ENCODE data around the gene SHISA6.

SHISA6 gene

DNA sequence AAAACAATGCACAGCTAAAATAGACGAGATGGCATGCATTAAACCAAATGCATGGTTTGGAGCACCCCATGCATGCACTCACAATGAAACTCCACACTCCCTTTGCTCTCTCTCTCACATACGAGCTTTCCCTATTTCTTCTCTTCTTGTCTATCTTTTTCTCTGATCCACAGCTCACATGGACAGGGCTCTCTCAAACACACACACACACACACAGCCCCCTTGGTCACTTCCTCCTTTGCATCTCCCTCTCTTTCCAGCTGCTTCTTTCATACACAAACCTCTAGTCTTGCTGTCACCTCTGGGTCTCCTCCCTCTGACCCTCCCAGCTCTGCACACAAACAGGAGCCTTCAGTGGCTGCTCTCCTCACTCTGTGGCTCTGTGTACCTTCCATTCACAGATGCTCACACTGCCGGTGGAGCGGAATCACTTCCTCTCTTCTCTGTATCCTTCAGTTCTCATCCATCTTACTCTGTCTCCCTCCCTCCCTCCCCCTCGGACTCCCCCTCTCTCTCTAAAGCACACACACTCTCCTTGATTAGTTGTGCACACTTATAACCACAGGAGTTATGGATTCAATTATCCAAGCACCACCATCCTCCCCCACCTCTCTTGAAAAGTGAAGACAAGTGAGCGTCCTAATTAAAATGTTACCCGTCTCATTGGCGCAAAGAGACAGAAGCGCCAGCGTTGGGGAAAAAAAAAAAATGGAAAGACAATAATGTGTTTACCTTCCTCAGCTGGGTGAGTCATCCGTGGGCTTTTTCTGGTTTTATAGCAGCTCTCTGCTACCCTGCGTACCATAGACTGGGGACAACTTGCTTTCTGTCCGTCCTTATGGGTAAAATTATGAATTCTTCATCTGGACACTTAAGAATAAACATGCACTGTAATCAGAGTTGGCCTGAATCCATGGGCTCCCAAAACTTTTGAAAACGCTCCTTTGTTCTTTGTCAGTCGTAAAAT, 90.8 kb downstream of the SHISA6 start:
- H3K9me3 ChIP-seq: no peaks in the 10 kb centered on the region
- no peaks in the 10 kb centered on the region for H3K36me3 ChIP-seq
- H3K27me3 ChIP-seq: no peaks in the 10 kb centered on the region
- no peak for DNase-seq
- intact Hi-C loops (cut with DNase I; ENCODE audit: low total_unique reads): no loop called here
- H3K4me3 ChIP-seq: no peak overlapping the region
- TF ChIP-seq, protein P1, sequence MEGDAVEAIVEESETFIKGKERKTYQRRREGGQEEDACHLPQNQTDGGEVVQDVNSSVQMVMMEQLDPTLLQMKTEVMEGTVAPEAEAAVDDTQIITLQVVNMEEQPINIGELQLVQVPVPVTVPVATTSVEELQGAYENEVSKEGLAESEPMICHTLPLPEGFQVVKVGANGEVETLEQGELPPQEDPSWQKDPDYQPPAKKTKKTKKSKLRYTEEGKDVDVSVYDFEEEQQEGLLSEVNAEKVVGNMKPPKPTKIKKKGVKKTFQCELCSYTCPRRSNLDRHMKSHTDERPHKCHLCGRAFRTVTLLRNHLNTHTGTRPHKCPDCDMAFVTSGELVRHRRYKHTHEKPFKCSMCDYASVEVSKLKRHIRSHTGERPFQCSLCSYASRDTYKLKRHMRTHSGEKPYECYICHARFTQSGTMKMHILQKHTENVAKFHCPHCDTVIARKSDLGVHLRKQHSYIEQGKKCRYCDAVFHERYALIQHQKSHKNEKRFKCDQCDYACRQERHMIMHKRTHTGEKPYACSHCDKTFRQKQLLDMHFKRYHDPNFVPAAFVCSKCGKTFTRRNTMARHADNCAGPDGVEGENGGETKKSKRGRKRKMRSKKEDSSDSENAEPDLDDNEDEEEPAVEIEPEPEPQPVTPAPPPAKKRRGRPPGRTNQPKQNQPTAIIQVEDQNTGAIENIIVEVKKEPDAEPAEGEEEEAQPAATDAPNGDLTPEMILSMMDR (IDR thresholded peaks at IDR 0.05): no peak
- no peak overlapping the region for H3K27ac ChIP-seq
- no peaks in the 10 kb centered on the region for H3K4me1 ChIP-seq

GRCh38 chr17:11332706-11333105, 91.7 kb downstream of the SHISA6 start:
- Histone ChIP-seq H3K27me3 (no peaks in the 10 kb centered on the region), H3K4me3 (no peak overlapping the region), H3K27ac (no peak overlapping the region), H3K36me3 (no peaks in the 10 kb centered on the region), H3K4me1 (no peaks in the 10 kb centered on the region), H3K9me3 (no peaks in the 10 kb centered on the region)
- intact Hi-C loops (cut with DNase I; ENCODE audit: low total_unique reads): no loop called here
- TF ChIP-seq, protein P1 (IDR thresholded peaks at IDR 0.05): no peak
- no peak for DNase-seq

GRCh38 chr17:11334493-11334892, 93.5 kb downstream of the SHISA6 start:
- no peaks in the 10 kb centered on the region for H3K4me1 ChIP-seq
- no peak overlapping the region for H3K27ac ChIP-seq
- H3K27me3 ChIP-seq: no peaks in the 10 kb centered on the region
- no peak for DNase-seq
- TF ChIP-seq, protein P1 (IDR thresholded peaks at IDR 0.05): no peak
- no peaks in the 10 kb centered on the region for H3K36me3 ChIP-seq
- H3K4me3 ChIP-seq: no peak overlapping the region
- H3K9me3 ChIP-seq: no peaks in the 10 kb centered on the region
- intact Hi-C loops (cut with DNase I; ENCODE audit: low total_unique reads): no loop called here

DNA sequence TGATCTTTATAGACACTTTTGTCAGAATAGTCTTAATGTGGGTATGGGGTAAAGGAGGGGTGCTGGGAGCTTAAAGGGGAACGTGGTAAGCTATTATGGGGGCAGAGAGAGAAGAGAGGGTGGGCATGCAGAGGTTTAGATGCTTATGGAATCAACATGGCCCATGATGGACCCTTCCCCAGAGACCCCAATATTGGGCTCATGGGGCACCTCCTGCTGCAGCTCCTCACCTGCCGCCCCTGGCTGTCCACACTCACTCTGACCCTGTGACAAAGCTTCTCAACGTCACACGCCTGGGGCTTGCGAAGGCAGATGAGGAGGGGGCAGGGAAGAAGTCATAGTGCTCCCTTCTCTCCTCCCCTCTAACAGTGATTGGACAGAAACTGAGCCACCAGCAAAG, 95.3 kb downstream of the SHISA6 start:
- TF ChIP-seq, protein P1 (IDR thresholded peaks at IDR 0.05): no peak
- intact Hi-C loops (cut with DNase I; ENCODE audit: low total_unique reads): no loop called here

DNA sequence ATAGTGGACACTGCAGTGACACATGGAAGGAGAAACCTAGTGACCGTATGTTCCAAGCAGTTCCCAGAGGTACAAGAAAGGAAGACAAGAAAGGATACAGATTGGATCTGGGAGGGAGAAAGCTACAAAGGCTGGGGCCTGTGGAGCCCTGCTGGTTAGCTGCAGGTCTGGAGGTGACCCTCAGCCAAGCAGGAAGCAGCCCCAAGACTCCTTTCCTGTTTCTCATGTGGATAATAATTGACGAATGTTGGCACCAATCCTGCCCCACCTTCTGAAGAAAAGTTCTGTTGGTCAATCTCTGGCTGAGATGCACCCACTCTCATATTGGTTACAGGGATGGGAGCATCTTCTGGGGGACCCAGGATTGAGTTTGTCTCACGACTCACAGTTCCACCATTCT, 99.8 kb downstream of the SHISA6 start:
- Histone ChIP-seq H3K27me3 (no peaks in the 10 kb centered on the region), H3K36me3 (no peaks in the 10 kb centered on the region), H3K27ac (no peak overlapping the region), H3K4me3 (no peak overlapping the region), H3K4me1 (no peaks in the 10 kb centered on the region), H3K9me3 (no peaks in the 10 kb centered on the region)
- TF ChIP-seq, protein P1 (IDR thresholded peaks at IDR 0.05): no peak
- intact Hi-C loops (cut with DNase I; ENCODE audit: low total_unique reads): no loop called here
- DNase-seq: no peak

More for the DNA sequence above, 95.3 kb downstream of the SHISA6 start:
- no peaks in the 10 kb centered on the region for H3K9me3 ChIP-seq
- H3K4me1 ChIP-seq: no peaks in the 10 kb centered on the region
- no peak overlapping the region for H3K4me3 ChIP-seq
- no peaks in the 10 kb centered on the region for H3K36me3 ChIP-seq
- H3K27ac ChIP-seq: no peak overlapping the region
- no peaks in the 10 kb centered on the region for H3K27me3 ChIP-seq
- DNase-seq: no peak
